ENCODE measurements around the gene CHP1.

DNA sequence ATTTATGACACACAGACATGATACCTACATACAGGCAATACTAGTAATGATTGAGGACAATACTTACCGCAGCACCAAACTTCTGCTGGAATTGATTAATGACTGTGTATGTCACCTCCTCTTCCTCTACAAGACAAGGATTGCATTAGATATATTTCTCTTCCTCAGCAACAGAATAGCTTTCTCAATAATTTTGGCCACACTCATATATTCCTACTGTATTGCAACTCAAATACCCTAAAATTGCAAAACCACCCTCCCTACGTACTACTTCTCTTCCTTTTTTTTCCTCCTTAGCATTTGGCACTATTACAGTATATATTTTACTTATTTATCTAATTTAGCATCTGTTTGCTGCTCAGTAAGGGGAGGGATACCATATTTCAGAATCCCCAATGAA, 15.4 kb upstream of the CHP1 start:
- TF ChIP-seq CTCF (IDR thresholded peaks at IDR 0.05) = no peak
- no peak for TF ChIP-seq POLR2A (IDR thresholded peaks at IDR 0.05)
